HEK293T (cell line): ENCODE data around the gene MEX3C.

Experiments
- CTCF ChIA-PET: fragments of 350-600 bp; formaldehyde crosslinking; extraction: SDS; loops from one replicate; lab custom pipeline; 2021; ENCODE audit warnings: antibody characterized with exemption, inconsistent platforms; lab: Yijun Ruan, JAX
- POLR2A ChIA-PET: fragments of 350-600 bp; formaldehyde crosslinking; extraction: SDS; loops from one replicate; lab custom pipeline; 2020; ENCODE audit warnings: antibody characterized with exemption, inconsistent platforms; lab: Yijun Ruan, JAX
- DNase-seq: peaks from one replicate; pipeline ENCODE4 v3.0.0; 2012; ENCODE audit warnings: mixed read lengths; ENCODE audit errors: extremely low spot score
- ARNT ChIP-seq: fragments of 450-650 bp; IDR thresholded peaks from 2 replicates; pipeline ENCODE4 v1.6.1; 2017; ENCODE audit warnings: mild to moderate bottlenecking
- BHLHE40 ChIP-seq: fragments of 450-650 bp; IDR thresholded peaks from 2 replicates; pipeline ENCODE4 v1.6.1; 2016; ENCODE audit warnings: mild to moderate bottlenecking, moderate library complexity, borderline replicate concordance
- CTBP1 ChIP-seq: fragments of 450-650 bp; IDR thresholded peaks from 2 replicates; pipeline ENCODE4 v1.6.1; 2016; ENCODE audit warnings: borderline replicate concordance
- ELF4 ChIP-seq: fragments of 450-650 bp; IDR thresholded peaks from 2 replicates; pipeline ENCODE4 v1.6.1; 2017; ENCODE audit warnings: antibody characterized with exemption
- FOXA1 ChIP-seq: fragments of 450-650 bp; IDR thresholded peaks from 2 replicates; pipeline ENCODE4 v1.6.1; 2016; ENCODE audit warnings: mild to moderate bottlenecking
- FOXK2 ChIP-seq: fragments of 450-650 bp; IDR thresholded peaks from 2 replicates; pipeline ENCODE4 v1.6.1; 2016; ENCODE audit warnings: mild to moderate bottlenecking
- FOXM1 ChIP-seq: fragments of 450-650 bp; IDR thresholded peaks from 2 replicates; pipeline ENCODE4 v1.6.1; 2017; ENCODE audit warnings: mild to moderate bottlenecking, borderline replicate concordance
- HDGF ChIP-seq: fragments of 450-650 bp; IDR thresholded peaks from 2 replicates; pipeline ENCODE4 v1.6.1; 2017; ENCODE audit warnings: antibody characterized with exemption, borderline replicate concordance
- L3MBTL2 ChIP-seq: fragments of 450-650 bp; conservative IDR thresholded peaks from 2 replicates; pipeline ENCODE4 v1.6.1; 2016; ENCODE audit warnings: mild to moderate bottlenecking
- LEF1 ChIP-seq: fragments of 450-650 bp; IDR thresholded peaks from 2 replicates; pipeline ENCODE4 v1.6.1; 2017; ENCODE audit warnings: mild to moderate bottlenecking, borderline replicate concordance
- NFRKB ChIP-seq: fragments of 450-650 bp; IDR thresholded peaks from 2 replicates; pipeline ENCODE4 v1.6.1; 2016; ENCODE audit warnings: mild to moderate bottlenecking, moderate library complexity
- PKNOX1 ChIP-seq: fragments of 450-650 bp; IDR thresholded peaks from 2 replicates; pipeline ENCODE4 v1.6.1; 2016
- SP1 ChIP-seq: fragments of 450-650 bp; IDR thresholded peaks from 2 replicates; pipeline ENCODE4 v1.6.1; 2017
- SUZ12 ChIP-seq: fragments of 450-650 bp; IDR thresholded peaks from 2 replicates; pipeline ENCODE4 v1.6.1; 2016; ENCODE audit warnings: mild to moderate bottlenecking
- TARDBP ChIP-seq: fragments of 450-650 bp; IDR thresholded peaks from 2 replicates; pipeline ENCODE4 v1.6.1; 2016
- ZNF384 ChIP-seq: fragments of 450-650 bp; IDR thresholded peaks from 2 replicates; pipeline ENCODE4 v1.6.1; 2016

MEX3C gene

GRCh38 chr18:51171625-51172259 lies 25.7 kb downstream of the MEX3C start:
- CTCF ChIA-PET = no interaction called here
- no peak for DNase-seq
- POLR2A ChIA-PET = no interaction called here

GRCh38 chr18:51171223-51171622 lies 26.3 kb downstream of the MEX3C start:
- POLR2A ChIA-PET = no interaction called here
- TF ChIP-seq HDGF (no peak), NFRKB (no peak), FOXK2 (no peak), SP1 (no peak), CTBP1 (no peak), TARDBP (no peak), FOXM1 (no peak), SUZ12 (no peak), LEF1 (no peak), BHLHE40 (no peak), PKNOX1 (no peak), ELF4 (no peak), ARNT (no peak)
- DNase-seq = no peak
- CTCF ChIA-PET = no interaction called here

More at GRCh38 chr18:51171625-51172259, 25.7 kb downstream of the MEX3C start:
- TF ChIP-seq LEF1 (no peak), FOXK2 (no peak), HDGF (no peak), SP1 (no peak), SUZ12 (no peak), FOXM1 (no peak), FOXA1 (no peak)

GRCh38 chr18:51170664-51171063 lies 26.8 kb downstream of the MEX3C start:
- TF ChIP-seq SUZ12 (no peak), ELF4 (no peak), ZNF384 (no peak), FOXM1 (no peak), LEF1 (no peak), NFRKB (no peak)

GRCh38 chr18:51169731-51170130 lies 27.8 kb downstream of the MEX3C start:
- no peak for DNase-seq
- no peak for TF ChIP-seq HDGF
- TF ChIP-seq PKNOX1 = no peak
- TF ChIP-seq FOXK2 = no peak
- no peak for TF ChIP-seq ARNT
- no peak for TF ChIP-seq NFRKB
- TF ChIP-seq FOXM1 = no peak
- TF ChIP-seq L3MBTL2 = no peak
- TF ChIP-seq LEF1 = no peak
- CTCF ChIA-PET = interaction anchor here (0.5 kb wide), 1 partner anchor 322 kb away, joined by 5 read pairs; no protein-coding TSS in a partner anchor
- POLR2A ChIA-PET = no interaction called here

More at GRCh38 chr18:51170664-51171063, 26.8 kb downstream of the MEX3C start:
- ChIA-PET CTCF (no interaction called here), POLR2A (no interaction called here)
- no peak for DNase-seq

- TF ChIP-seq FOXK2 (no peak), FOXM1 (no peak), NFRKB (no peak), L3MBTL2 (no peak), FOXA1 (no peak), ZNF384 (no peak), CTBP1 (no peak), PKNOX1 (no peak), ARNT (no peak), ELF4 (no peak), TARDBP (no peak), LEF1 (no peak), SUZ12 (no peak), HDGF (no peak), SP1 (no peak), BHLHE40 (no peak)
- CTCF ChIA-PET = interaction anchor here (0.5 kb wide), 1 partner anchor 321 kb away, joined by 5 read pairs; no protein-coding TSS in a partner anchor
- POLR2A ChIA-PET = no interaction called here
- DNase-seq = no peak
Measured at GRCh38 chr18:51168960-51169662, 28.4 kb downstream of the MEX3C start.

- ChIA-PET CTCF (interaction anchor here (0.6 kb wide), 1 partner anchor 13 kb away, joined by 4 read pairs; no protein-coding TSS in a partner anchor), POLR2A (no interaction called here)
- TF ChIP-seq HDGF (no peak), PKNOX1 (no peak), L3MBTL2 (no peak), ELF4 (no peak), BHLHE40 (no peak), ARNT (no peak), FOXA1 (no peak), TARDBP (no peak), LEF1 (no peak), CTBP1 (no peak), FOXM1 (no peak), SUZ12 (no peak), SP1 (no peak), NFRKB (no peak), FOXK2 (no peak), ZNF384 (no peak)
- no peak for DNase-seq
Measured at GRCh38 chr18:51168026-51168742, 29.3 kb downstream of the MEX3C start.
